OCI-LY7 (cell line): ENCODE results near the gene TTC16.

Source experiments
- EZH2phosphoT487 ChIP-seq: fragments of 200-600 bp; sonication (generic); IDR thresholded peaks from 2 replicates; pipeline ENCODE4 v1.6.1; 2018; ENCODE audit warnings: low read depth, borderline replicate concordance, mild to moderate bottlenecking, mixed run types, antibody characterized with exemption, low read length, moderate library complexity, mixed read lengths
- TF ChIP-seq, protein P1 (sequence below): fragments of 200-600 bp; sonication (generic); conservative IDR thresholded peaks from 2 replicates; pipeline ENCODE4 v1.5.1; 2014; ENCODE audit warnings: mild to moderate bottlenecking, antibody characterized with exemption, low read length, moderate library complexity, mixed read lengths

GRCh38 chr9:127700594-127701255, 15.2 kb upstream of the TTC16 start:
- TF ChIP-seq, protein P1, sequence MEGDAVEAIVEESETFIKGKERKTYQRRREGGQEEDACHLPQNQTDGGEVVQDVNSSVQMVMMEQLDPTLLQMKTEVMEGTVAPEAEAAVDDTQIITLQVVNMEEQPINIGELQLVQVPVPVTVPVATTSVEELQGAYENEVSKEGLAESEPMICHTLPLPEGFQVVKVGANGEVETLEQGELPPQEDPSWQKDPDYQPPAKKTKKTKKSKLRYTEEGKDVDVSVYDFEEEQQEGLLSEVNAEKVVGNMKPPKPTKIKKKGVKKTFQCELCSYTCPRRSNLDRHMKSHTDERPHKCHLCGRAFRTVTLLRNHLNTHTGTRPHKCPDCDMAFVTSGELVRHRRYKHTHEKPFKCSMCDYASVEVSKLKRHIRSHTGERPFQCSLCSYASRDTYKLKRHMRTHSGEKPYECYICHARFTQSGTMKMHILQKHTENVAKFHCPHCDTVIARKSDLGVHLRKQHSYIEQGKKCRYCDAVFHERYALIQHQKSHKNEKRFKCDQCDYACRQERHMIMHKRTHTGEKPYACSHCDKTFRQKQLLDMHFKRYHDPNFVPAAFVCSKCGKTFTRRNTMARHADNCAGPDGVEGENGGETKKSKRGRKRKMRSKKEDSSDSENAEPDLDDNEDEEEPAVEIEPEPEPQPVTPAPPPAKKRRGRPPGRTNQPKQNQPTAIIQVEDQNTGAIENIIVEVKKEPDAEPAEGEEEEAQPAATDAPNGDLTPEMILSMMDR, result no peak
- no peak for TF ChIP-seq EZH2phosphoT487
